ENCODE results near the gene CALML5.

DNA sequence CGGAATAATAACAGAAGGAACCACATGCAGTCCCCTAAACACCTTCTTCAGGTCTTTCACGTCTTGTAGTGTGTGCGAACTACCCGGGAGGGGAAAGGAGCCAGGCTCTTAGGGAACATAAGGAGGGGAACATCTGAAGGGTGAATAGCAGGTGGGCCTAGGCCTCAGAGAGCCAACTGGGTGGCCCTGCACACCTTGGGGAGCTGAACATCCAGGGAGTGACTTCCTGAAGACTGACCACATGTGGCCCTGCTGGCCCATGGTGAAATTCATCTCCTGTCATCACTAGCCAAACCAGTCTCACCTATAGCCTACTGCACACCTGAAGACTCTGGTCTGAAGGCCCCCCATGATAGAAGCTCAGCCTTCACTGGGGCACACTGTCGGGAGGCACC lies 31.0 kb upstream of the CALML5 start:
- TF ChIP-seq, protein P1, sequence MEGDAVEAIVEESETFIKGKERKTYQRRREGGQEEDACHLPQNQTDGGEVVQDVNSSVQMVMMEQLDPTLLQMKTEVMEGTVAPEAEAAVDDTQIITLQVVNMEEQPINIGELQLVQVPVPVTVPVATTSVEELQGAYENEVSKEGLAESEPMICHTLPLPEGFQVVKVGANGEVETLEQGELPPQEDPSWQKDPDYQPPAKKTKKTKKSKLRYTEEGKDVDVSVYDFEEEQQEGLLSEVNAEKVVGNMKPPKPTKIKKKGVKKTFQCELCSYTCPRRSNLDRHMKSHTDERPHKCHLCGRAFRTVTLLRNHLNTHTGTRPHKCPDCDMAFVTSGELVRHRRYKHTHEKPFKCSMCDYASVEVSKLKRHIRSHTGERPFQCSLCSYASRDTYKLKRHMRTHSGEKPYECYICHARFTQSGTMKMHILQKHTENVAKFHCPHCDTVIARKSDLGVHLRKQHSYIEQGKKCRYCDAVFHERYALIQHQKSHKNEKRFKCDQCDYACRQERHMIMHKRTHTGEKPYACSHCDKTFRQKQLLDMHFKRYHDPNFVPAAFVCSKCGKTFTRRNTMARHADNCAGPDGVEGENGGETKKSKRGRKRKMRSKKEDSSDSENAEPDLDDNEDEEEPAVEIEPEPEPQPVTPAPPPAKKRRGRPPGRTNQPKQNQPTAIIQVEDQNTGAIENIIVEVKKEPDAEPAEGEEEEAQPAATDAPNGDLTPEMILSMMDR (IDR thresholded peaks at IDR 0.05) = no peak
- TF ChIP-seq EZH2 (IDR thresholded peaks at IDR 0.05) (no peak), EZH2phosphoT487 (IDR thresholded peaks at IDR 0.05) (no peak)

Measured in neural progenitor cell (in vitro differentiated cells).